H54 (cell line): Measurements from ENCODE around the gene NCKAP5L.
"Not testable (repeated sequence)": the region's sequence is repeated elsewhere in the genome, so short reads cannot be mapped to it uniquely, and the experiment has no call there.

Experiments used
- DNase-seq: peaks from one replicate; pipeline ENCODE4 v3.0.0; 2011; ENCODE audit warnings: low spot score, mixed read lengths; ENCODE audit not compliant: insufficient read length
- FAIRE-seq: peaks from 3 replicates; lab custom pipeline; 2011; peaks lifted over from hg19 to GRCh38; lab: Jason Lieb, UNC
- POLR2A ChIP-seq: IDR thresholded peaks from 2 replicates; pipeline ENCODE4 v1.6.1; 2011; ENCODE audit warnings: low read depth, mild to moderate bottlenecking, low read length

Gene NCKAP5L

GRCh38 chr12:49783917-49784676 is 44.1 kb downstream of the NCKAP5L start:
- DNase-seq (no peak), FAIRE-seq (no peak)
- TF ChIP-seq POLR2A = no peak

- DNase-seq, FAIRE-seq: not testable (repeated sequence)
Observed at GRCh38 chr12:49780914-49781313, 47.3 kb downstream of the NCKAP5L start.

DNA sequence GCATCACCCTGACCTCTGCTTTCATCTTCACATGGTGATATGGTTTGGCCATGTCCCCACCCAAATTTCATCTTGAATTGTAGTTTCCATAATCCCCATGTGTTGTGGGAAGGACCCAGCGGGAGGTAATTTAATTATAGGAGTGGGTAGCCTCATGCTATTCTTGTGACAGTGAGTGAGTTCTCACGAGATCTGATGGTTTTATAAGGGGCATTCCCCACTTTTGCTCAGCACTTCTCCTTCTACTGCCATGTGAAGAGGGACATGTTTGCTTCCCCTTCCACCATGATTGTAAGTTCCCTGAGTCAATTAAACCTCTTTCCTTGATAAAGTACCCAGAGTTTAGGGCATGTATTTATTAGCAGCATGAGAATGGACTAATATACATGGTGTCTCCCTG is 48.6 kb downstream of the NCKAP5L start:
- DNase-seq (no peak), FAIRE-seq (no peak)
- TF ChIP-seq POLR2A = no peak

- TF ChIP-seq POLR2A = no peak
- DNase-seq = peak; percentile 56
- no peak for FAIRE-seq
Observed at GRCh38 chr12:49777800-49778748, 50.1 kb downstream of the NCKAP5L start.

- DNase-seq (no peak), FAIRE-seq (no peak)
- TF ChIP-seq POLR2A = no peak
Observed at GRCh38 chr12:49777341-49777740, 50.9 kb downstream of the NCKAP5L start.

DNA sequence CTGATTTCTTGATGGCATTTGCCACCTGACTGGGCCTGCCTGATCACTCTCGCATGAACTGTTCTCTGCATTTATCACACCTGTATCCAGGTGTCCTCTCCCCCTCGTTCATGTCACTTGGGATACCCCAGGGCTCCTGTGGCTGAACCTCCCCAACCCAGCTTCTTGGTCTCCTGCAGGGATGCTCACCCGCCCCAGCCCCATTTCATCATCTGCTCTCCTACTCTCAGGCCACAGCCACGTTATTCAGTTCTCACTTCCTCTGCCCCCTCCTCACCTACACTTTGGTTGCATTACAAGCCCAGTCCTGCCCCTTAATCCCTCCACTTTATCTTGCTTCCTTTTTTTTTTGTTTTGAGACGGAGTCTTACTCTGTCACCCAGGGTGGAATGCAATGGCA is 51.4 kb downstream of the NCKAP5L start:
- TF ChIP-seq POLR2A = no peak
- DNase-seq = no peak
- no peak for FAIRE-seq

DNA sequence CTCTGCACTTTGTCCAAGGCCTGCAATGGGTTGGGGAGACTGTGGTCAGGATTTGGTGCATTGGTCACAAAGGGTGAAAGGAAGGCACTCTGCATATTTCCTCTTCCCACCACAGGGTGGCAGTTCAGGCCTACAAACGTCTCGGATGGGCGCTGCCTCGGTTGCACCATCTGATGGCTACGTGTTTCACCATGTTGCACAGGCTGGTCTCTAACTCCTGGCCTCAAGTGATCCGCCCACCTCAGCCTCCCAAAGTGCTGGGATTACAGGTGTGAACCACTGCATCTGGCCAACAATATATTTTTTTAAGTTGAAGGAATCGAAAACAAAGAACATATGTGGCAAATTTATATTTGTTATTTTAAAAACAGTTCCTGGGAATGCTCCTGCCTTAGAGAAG is 51.8 kb downstream of the NCKAP5L start:
- FAIRE-seq (peak; percentile 57), DNase-seq (peak; percentile 53)
- no peak for TF ChIP-seq POLR2A

DNA sequence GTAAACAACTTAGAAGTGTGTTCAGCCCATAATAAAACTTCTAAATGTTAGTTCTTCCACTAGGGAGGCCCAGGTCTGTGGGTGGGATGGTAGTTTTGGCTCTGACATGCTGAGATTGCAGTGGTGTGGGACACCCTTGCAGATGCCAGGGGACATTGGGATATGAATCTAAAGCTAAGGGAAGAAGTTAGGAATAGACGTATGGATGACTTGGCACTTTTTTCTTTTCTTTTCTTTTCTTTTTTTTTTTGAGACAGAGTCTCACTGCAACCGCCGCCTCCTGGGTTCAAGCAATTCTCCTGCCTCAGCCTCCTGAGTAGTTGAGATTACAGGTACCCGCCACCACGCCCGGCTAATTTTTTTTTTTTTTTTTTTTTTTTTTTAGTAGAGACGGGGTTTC is 55.1 kb downstream of the NCKAP5L start:
- not testable (repeated sequence) for FAIRE-seq, DNase-seq

DNA sequence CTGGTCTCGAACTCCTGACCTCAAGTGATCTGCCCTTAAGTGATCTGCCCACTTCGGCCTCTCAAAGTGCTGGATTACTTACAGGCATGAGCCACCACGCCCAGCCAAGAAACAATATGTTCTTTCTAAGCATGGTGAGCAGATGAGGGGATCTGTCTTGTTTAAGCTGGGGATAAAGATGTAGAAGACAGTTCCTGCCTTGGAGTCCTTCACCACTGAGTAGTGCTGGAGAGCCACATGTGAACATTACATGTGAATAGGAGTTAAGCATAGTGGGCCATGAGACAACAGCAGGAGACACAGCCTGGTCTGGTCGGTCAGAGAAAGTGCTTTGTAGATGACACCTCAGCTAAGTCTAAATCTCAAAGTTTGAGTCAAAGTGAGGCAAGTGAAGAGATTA is 60.9 kb downstream of the NCKAP5L start:
- no peak for TF ChIP-seq POLR2A
- FAIRE-seq (no peak), DNase-seq (no peak)

- no peak for TF ChIP-seq POLR2A
- FAIRE-seq (no peak), DNase-seq (no peak)
Observed at GRCh38 chr12:49766115-49766455, 62.1 kb downstream of the NCKAP5L start.

DNA sequence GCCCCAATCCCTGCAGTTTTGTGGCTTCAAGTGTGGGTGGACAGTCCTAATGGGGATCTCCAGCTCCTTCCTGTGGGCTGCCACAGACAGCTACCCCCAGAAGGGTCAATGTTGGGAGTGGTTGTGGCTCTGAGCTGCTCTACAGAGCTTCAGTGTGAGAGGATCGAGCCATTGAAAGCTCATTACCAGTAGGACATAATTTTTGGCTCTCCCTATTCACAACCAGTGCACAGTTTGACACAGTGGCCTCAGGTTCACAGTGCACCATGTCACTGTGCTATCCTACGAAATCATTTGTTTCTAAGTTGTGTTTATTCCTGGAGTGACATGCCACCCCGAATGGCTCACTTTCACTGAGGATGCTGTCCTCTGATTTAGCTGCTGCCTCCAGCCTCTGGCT is 64.1 kb downstream of the NCKAP5L start:
- TF ChIP-seq POLR2A = no peak

GRCh38 chr12:49763006-49763591 is 65.1 kb downstream of the NCKAP5L start:
- FAIRE-seq (no peak), DNase-seq (no peak)

More for the DNA sequence above, 64.1 kb downstream of the NCKAP5L start:
- DNase-seq (no peak), FAIRE-seq (no peak)

DNA sequence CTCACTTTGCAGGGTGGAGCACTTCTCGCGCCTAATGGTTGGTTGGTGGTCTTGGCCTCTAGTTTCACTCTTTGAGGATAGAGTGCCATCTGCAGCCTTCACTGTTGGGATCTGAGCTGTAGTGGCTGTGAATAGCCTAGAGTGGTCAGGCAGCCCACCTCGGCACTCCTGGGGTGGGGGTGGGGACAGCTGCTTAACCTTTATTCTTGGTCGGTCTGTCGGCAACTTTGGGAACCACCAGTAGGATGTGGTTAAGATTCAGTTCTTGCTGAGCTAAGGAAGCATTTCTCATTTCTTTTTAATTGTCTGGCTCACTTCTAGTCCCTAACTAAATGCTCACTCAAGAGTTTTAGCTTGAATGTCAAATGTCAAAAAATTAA is 65.8 kb downstream of the NCKAP5L start:
- DNase-seq = no peak
- no peak for FAIRE-seq
- no peak for TF ChIP-seq POLR2A

More at GRCh38 chr12:49763006-49763591, 65.1 kb downstream of the NCKAP5L start:
- no peak for TF ChIP-seq POLR2A
